Hypothalamus (tissue), 51 donors: Measurements from ENCODE around the gene CD109.
"Not testable (repeated sequence)": the region's sequence is repeated elsewhere in the genome, so short reads cannot be mapped to it uniquely, and the experiment has no call there.

Source experiments
- DNase-seq, 51 donors: peaks; one replicate each; lab custom pipeline; 2025; lab: John Stamatoyannopoulos, UW

CD109 gene

GRCh38 chr6:73830119-73830518, 134.1 kb downstream of the CD109 start:
- DNase-seq, result no peak

GRCh38 chr6:73832313-73832712, 136.3 kb downstream of the CD109 start:
- no peak for DNase-seq

- DNase-seq, result not testable (repeated sequence)
Measured at GRCh38 chr6:73844696-73845095, 148.7 kb downstream of the CD109 start.

- not testable (repeated sequence) for DNase-seq
Measured at GRCh38 chr6:73851048-73851447, 155.0 kb downstream of the CD109 start.

- DNase-seq, result peak in 1 of 51 donors; percentile 20
Measured at GRCh38 chr6:73854998-73855718, 159.2 kb downstream of the CD109 start.

GRCh38 chr6:73857341-73857890, 161.4 kb downstream of the CD109 start:
- DNase-seq, result no peak

GRCh38 chr6:73858376-73858775, 162.4 kb downstream of the CD109 start:
- DNase-seq, result no peak

GRCh38 chr6:73860303-73860702, 164.3 kb downstream of the CD109 start:
- no peak for DNase-seq

GRCh38 chr6:73866305-73866704, 170.3 kb downstream of the CD109 start:
- no peak for DNase-seq

GRCh38 chr6:73867411-73867810, 171.4 kb downstream of the CD109 start:
- no peak for DNase-seq

GRCh38 chr6:73870907-73871306, 174.9 kb downstream of the CD109 start:
- DNase-seq, result no peak

GRCh38 chr6:73873081-73873480, 177.1 kb downstream of the CD109 start:
- DNase-seq, result no peak
